ENCODE measurements around the gene TPM3. TPM values are rescaled to one million over a fixed set of nuclear protein-coding genes. Genes with fewer than 3 reads are reported as not detected.

TPM3 gene
- total RNA-seq, 1 experiment from 2014 or later, result 625 TPM

- no peaks in the 10 kb centered on the region for H3K27me3 Mint-ChIP-seq (ENCODE audit: insufficient read depth, unreplicated experiment)
- no TSS peak for BruUV-seq (replicated peaks)
- no peaks in the 10 kb centered on the region for H3K36me3 Mint-ChIP-seq (ENCODE audit: insufficient read depth, unreplicated experiment)
- TF ChIP-seq, protein P1, sequence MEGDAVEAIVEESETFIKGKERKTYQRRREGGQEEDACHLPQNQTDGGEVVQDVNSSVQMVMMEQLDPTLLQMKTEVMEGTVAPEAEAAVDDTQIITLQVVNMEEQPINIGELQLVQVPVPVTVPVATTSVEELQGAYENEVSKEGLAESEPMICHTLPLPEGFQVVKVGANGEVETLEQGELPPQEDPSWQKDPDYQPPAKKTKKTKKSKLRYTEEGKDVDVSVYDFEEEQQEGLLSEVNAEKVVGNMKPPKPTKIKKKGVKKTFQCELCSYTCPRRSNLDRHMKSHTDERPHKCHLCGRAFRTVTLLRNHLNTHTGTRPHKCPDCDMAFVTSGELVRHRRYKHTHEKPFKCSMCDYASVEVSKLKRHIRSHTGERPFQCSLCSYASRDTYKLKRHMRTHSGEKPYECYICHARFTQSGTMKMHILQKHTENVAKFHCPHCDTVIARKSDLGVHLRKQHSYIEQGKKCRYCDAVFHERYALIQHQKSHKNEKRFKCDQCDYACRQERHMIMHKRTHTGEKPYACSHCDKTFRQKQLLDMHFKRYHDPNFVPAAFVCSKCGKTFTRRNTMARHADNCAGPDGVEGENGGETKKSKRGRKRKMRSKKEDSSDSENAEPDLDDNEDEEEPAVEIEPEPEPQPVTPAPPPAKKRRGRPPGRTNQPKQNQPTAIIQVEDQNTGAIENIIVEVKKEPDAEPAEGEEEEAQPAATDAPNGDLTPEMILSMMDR (IDR thresholded peaks at IDR 0.05; ENCODE audit: unreplicated experiment), result no peak
- ChIA-PET CTCF (interaction anchor here (0.7 kb wide), 1 partner anchor 17 kb away, joined by 3 read pairs; no protein-coding TSS in a partner anchor), POLR2A (no interaction called here)
- no peak overlapping the region for H3K27ac Mint-ChIP-seq (ENCODE audit: low read depth, unreplicated experiment)
- no peak for DNase-seq (ENCODE audit: unreplicated experiment)
- no peak overlapping the region for H3K4me3 Mint-ChIP-seq (ENCODE audit: unreplicated experiment)
- no peaks in the 10 kb centered on the region for H3K9me3 Mint-ChIP-seq (ENCODE audit: unreplicated experiment)
- H3K4me1 Mint-ChIP-seq (ENCODE audit: insufficient read depth, unreplicated experiment), result no peaks in the 10 kb centered on the region
- intact Hi-C loops (cut with micrococcal nuclease), result no loop called here
Measured at GRCh38 chr1:154115180-154115579, 76.7 kb downstream of the TPM3 start.

Small RNA genes lying within 50 kb of the gene (microRNA-seq; reads per million reads assigned to microRNA genes)
- 28.9 reads per million, percentile 62 among the genes with 10 or more reads in this experiment for gene MIR190B

Other genes with a start within 250 kb of the TPM3 start
- 59.6 and 79.1 TPM in 2 replicates for gene DENND4B, start 245.4 kb downstream of the TPM3 start, total RNA-seq (2022)
- 47.0 and 55.1 TPM in 2 replicates for gene CRTC2, start 233.5 kb downstream of the TPM3 start, total RNA-seq (2022)
- gene SLC39A1, start 228.6 kb downstream of the TPM3 start, total RNA-seq (2022), result 124 and 159 TPM in 2 replicates
- 14.7 and 17.6 TPM in 2 replicates for gene CREB3L4, start 224.2 kb downstream of the TPM3 start, total RNA-seq (2022)
- gene JTB, start 214.4 kb downstream of the TPM3 start, total RNA-seq (2022), result 194 and 224 TPM in 2 replicates
- gene RAB13, start 205.8 kb downstream of the TPM3 start, total RNA-seq (2022), result 63.1 and 71.6 TPM in 2 replicates
- 3,026 and 3,064 TPM in 2 replicates for gene RPS27, start 201.3 kb downstream of the TPM3 start, total RNA-seq (2022)
- gene NUP210L, start 37.0 kb downstream of the TPM3 start, total RNA-seq (2022), result 0.05 and 0.10 TPM in 2 replicates
- not detected in 2 replicates for gene CFAP141, start 14.2 kb upstream of the TPM3 start, total RNA-seq (2022)
- gene UBAP2L, start 28.9 kb upstream of the TPM3 start, total RNA-seq (2022), result 219 and 223 TPM in 2 replicates
- 261 and 295 TPM in 2 replicates for gene HAX1, start 80.5 kb upstream of the TPM3 start, total RNA-seq (2022)
- not detected in 2 replicates for gene AQP10, start 129.0 kb upstream of the TPM3 start, total RNA-seq (2022)
- gene ATP8B2, start 133.4 kb upstream of the TPM3 start, total RNA-seq (2022), result 27.1 and 66.3 TPM in 2 replicates
- 22.8 and 41.0 TPM in 2 replicates for gene IL6R, start 213.2 kb upstream of the TPM3 start, total RNA-seq (2022)